Stimulated activated CD4-positive, alpha-beta T cell treated with anti-CD3 and anti-CD28 coated beads, Interleukin-4, amount 100 ng/mL, for 1 hour (primary cell): ENCODE results near the gene PACS1.
"Not testable (repeated sequence)": the region's sequence is repeated elsewhere in the genome, so short reads cannot be mapped to it uniquely, and the experiment has no call there.

Experiments
- DNase-seq: peaks from one replicate; pipeline ENCODE4 v3.0.0-alpha.2; 2020

The PACS1 gene

DNA sequence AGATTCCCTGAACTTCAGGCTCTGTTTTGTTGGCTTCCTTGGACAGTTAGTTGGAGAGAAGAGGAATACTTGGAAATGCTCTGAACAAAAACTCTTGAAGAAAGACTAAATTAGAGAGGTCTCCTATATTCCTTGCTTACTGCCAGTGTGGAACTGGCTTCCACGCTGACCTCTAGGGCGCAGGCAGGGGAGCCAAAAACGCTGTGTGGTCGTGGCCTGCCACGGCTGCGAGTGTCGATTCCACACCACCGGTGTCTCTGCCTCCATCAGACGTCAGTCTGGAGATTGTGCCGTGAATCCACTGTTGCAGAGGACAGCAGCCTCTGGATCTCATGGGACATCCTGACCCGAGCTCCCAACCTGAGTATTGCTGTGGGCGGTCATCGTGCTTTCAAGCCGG is 160.9 kb downstream of the PACS1 start:
- DNase-seq = no peak

DNA sequence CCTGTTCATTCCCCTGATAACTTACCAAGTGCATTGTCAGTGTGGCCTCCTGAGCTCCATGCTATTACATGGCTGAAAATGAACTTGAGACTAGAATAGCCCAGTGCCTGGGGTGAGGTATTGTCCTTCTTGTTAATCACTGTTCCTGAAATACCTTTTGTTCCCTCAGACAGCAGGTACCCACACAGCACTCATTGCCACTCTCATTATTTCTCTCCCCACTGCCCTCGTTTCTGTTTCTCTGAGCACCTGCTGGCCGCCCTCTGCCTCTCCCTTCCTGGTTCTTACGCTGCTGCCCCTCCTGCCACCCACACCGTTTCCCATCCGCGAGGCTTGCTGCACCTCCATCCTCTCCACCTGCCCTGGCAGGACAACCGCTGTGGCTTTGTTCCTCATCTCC is 161.5 kb downstream of the PACS1 start:
- DNase-seq = no peak

DNA sequence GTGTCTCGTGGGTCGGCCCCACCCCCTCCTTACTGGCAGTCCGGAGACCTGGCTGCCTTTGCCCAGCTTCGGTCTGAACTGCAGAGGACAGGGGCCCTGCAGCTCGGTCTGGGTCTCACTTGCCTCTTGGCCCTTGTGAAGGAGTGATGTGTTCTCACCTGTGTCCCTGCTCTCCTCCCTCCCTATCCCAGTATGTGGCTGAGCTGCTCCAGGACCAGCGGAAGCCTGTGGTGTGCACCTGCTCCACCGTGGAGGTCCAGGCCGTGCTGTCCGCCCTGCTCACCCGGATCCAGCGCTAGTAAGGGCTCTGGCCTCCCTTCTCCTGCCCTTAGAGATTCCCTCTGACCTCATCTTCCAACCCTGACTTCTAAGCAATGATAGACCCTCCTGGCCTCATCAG is 162.7 kb downstream of the PACS1 start:
- DNase-seq = no peak

DNA sequence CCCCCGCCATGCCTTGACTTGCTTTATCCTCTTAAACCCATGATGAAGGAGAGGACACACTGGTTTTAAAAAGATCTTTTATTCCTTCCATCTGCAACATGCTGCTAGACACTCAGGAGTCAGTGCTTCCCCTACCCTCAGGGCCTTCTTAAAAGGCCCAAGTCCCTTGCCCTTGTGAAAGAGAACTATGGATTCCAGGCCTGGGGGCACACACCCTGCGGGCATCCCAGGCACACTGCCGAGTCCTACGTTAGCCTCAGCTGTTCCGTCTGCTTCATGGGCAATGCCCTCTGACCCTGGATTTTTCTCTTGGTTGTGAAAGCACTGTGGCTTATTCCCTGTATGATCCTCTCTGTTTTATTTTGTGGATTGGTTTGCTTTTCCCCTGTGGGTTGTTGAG is 163.2 kb downstream of the PACS1 start:
- DNase-seq = no peak

DNA sequence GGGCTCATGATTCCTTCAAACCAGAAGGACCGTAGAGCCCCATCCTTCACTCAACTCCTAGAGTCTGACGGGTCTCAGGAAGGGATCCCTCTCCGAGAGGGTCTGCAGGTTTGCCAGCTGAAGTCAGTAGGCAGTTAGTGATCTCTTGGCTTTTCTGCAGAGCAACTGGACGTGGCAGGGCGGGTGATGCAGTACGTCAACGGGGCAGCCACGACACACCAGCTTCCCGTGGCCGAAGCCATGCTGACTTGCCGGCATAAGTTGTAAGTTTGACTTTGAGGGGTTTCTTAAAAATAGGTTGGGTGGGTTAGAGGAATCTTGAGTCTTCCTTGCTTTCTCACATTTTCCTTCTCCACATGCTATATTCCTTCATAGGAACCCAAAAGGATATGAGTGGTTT is 165.1 kb downstream of the PACS1 start:
- DNase-seq = no peak

DNA sequence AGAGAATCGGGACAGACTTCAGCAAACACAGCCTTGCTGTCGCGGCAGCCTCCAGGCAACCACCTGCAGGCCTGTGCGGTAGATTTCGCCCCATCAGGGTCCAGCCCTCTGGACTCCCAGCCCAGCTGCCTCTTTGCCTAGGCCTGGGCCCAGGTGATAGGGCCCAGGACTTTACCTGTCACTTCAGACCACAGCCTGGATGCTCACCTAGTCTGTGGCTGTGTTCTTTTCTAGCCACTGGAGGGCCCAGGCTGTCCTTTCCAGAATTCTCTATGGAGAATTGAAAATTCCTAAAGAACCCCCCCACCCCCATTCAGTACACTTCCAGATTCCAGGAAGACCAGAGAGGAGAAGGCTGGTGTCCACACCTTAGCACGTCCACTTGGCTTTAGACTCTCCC is 167.8 kb downstream of the PACS1 start:
- DNase-seq = no peak

DNA sequence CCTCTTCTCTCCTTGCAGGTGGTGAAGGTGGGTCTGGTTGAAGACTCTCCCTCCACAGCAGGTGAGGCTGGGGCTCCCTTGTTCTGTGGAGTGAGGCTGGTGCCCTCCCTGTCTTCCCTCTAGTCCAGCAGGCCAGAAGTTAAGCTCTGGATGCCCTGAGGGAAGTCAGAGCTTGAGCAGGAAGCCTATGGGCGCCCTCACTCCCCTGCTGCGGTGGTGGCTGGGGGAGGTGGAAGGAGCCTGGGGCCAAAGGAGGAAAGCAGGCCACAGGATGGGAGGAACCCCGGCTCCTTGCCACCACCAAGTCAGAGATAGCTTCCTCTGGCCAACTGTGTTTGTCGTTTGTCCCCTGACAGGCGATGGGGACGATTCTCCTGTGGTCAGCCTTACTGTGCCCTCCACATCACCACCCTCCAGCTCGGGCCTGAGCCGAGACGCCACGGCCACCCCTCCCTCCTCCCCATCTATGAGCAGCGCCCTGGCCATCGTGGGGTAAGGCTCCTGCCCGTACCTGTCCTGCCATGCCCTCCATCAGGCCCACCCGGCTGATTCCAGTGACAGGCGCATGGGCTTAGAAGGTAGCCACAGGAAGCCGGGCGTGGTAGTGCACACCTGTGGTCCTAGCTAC is 168.8 kb downstream of the PACS1 start:
- no peak for DNase-seq

DNA sequence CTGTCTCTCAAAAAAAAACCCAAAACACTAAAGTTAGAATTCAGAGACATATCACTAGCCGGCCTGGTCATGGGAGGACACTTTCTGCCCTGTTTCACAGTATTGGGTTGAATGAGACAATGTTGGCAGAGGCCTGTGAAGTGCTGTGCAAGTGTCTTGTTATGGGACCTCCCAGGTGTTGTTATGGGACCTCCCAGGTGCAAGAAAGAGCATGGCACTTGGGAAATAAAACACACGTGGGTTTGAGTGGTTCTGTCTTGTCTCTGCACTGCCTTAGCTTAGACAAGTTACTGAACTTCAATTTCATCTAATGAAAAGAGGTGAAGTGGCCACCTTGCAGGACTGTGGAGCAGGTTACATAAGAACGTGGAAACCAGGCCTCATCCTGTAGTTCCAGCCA is 169.4 kb downstream of the PACS1 start:
- no peak for DNase-seq

DNA sequence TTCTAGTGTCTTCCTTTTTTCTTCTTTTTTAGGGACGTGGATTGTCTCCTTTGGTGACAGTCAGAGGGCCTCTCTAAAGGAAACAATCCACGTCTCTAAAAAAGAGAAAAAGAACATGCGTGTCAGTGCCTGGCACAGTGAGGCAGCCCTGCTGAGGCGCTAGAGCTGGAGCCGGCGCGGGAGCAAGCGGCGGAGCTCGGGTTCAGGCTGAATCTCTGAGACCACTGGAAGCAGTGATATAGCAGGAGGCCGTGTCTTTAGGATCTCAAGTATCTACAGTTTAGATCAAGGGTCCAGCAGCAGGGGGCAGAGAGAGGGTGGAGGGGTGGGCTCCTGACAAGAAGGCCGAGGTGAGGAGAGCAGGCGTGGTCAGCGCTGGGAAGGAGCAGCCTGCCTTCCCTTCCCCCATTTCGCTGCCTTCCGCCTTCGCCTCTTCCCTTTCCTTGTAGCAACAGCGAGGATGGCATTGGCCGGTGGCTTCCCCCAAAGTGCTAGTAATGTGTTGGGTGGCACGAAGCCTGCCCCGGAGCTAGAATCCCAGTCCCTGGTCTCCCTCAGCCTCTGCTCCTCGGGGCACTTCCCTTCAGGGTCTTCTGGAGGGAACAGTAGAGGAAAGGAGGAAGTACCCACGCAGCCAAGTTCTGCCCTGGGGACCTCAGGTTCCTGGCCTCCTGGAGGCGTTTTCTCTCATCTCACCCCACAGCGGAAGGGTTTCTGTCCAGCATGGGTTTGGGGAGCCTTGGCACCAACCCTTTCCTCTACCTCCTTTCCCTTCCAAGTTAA is 170.1 kb downstream of the PACS1 start:
- DNase-seq = no peak

DNA sequence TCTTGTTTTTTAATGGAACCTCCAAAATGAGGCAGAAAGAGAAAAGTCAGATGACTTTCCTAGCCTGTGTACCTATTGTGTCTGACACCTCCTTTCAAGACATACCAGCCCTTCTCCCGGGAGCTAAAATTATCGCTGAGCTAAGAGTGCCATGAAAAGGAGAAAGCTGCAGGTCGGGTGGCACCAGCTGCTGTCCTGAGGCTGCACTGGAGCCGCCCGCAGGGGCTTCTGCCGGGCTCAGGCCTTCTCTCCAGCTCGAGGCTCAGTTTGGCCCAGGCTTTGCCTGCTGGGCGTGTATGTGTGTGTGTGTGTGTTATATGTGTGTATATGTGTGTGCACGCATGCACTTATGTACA is 170.7 kb downstream of the PACS1 start:
- no peak for DNase-seq

DNA sequence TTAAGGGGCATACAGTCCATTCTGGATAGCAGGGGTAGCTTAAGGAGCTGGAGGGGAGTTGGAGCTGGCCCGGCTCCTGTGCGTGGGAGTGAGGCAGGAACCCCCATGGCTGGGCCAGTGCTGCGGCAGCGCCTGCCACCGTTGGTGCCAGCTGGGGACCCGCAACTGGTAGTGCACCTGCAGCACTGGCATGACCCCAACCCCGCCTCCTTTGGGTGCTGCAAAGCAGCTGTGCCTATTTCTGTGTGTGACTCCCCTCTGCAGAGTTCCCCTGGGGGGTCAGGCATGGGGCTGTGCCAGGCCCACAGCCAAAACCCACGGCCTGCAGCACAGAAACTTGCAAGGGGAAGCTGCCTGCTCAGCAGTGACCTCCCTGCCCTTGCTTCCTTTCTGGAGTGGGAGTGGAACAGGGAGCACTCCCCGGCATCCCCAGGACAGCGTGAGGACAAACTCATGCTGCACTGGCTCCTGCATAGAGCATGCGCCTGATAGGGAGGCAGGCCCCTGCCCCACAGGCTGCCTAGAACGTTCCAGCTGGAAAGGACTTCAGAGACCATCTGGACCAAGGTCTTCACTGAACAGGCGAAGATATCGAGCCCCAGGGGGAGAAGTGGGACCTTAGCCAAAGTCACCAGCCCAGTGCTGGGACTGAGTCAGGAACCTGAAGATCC is 172.2 kb downstream of the PACS1 start:
- DNase-seq = no peak

DNA sequence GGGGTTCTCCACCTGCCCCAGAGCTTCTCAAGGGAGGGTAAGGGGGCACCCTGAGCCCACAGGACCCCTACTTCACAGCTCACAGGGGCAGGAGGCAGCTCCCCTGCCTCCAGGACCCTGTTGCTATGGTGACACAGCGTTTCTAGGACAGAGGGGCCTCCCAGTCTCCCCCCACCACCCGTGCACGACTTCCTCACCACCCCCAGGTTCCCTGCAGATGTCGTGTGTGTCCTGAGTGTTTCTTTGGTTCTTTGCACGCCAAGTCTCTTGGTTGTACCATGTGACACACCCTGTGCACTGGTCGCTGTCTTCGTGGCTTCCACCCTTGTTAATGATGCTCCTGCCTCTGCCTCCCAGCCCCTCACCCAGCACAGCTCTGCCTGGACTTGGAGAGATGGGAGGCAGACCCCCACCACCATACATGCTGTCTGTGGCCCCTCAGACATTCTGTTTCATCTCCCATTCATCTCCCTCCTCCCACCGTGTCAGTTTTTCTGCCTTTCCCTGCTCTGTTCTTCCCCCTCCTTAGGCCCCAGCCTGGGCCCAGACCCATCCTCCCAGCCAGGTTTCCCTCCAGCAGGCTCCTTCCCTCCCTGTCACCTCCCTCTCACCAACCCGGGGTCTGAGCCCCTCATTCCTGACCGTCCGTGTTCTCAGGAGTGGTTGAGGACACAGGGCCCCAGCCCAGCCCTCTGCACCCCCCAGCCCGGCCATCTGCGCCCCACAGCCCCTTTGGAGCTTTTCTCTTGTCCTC is 173.9 kb downstream of the PACS1 start:
- no peak for DNase-seq

DNA sequence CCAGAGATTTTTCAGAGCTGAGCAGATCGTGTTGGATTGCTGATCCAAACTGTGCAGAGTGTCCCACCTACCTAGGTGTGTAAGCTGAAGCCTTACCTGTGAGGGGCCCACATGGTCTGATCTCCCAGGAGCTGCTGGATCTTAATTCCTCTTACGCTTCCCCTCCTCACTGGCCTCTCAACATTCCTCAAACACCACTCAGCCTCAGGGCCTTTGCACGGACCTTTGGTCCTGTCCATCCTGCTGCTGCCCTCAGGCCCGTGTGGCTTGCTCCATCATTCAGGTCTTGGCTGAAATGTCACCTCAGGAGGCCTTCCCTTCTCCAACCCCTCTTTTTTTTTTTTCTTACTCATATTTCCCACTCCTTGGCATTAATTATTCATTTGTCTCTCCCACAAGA is 177.2 kb downstream of the PACS1 start:
- DNase-seq = no peak

DNA sequence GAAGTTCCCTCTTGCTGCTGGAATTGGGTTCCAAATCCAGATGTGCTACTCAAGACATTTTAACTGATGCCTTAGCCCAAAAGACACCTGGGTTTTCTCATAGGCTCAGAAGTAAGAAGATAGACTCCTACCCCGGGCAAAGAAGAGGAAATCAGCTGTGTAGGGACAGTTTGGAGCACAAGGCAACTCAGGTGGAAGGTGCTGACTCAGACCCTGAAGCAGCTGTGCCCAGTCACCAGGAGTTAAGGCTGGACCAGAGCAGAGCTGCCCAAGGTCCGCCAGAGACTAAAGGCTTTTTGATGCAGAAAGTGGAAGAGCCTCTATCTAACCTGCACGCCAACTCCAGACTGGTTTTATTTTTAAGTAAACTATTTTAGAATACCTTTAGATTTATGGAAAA is 177.7 kb downstream of the PACS1 start:
- no peak for DNase-seq

DNA sequence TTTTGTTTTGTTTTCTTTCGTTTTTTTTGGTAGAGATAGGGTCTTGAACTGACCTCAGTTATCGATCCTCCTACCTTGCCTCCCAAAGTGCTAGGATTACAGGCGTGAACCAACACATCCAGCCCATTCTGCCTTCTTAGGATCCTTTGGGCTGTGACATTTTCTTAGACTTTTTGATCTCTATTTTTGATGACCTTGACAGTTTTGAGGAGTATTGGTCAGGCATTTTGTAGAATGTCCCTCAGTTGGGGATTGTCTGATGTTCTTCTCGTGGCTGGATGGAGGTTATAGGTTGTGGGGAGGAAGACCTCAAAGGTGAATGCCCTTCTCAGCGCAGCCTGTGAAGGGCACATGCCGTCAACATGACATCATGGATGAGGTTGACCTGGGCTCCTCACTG is 178.8 kb downstream of the PACS1 start:
- no peak for DNase-seq

DNA sequence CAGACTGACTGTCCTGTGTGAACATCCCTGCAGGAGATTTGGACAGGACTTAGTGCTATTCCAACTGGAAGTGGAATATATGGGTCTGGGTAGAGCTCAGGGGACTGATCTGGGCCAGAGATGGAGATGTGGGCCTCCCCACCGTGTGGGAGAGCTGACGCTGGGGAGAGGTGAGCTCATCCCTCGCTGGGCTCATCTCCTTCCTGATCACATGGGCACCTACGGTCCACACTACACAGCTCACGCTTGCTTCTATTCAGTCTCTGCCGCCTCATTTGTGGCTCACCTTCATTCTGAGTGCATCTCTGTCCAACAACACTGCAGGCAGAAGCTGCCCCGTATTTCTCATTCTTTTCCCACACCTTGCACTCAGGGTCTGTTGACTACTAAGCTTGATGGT is 181.7 kb downstream of the PACS1 start:
- no peak for DNase-seq

DNA sequence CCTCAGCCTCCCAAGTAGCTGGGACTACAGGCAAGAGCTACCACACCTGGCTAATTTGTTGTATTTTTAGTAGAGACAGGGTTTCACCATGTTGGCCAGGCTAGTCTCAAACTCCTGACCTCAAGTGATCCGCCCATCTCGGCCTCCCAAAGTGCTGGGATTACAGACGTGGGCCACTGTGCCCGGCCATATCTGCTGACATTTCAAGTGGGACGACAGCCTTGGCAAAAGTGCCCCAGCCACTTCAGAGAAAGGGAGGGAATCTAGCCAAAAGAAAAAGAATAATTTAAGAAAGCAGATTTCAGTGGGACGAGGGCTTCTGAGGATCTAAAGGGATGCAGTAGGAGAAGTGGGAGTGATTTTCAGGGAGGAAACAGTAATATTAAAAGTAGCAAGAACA is 183.0 kb downstream of the PACS1 start:
- not testable (repeated sequence) for DNase-seq

DNA sequence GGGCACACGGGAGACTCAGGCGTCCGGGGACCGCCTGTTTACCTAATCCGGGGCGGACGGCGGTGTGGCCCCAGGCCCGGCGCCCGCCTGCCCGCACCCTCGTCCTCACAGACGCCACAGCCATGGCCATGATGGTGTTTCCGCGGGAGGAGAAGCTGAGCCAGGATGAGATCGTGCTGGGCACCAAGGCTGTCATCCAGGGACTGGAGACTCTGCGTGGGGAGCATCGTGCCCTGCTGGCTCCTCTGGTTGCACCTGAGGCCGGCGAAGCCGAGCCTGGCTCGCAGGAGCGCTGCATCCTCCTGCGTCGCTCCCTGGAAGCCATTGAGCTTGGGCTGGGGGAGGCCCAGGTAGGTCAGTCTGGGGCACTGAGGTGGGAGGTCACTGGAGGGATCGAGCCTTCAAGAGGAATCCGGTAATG is 188.4 kb downstream of the PACS1 start:
- no peak for DNase-seq

DNA sequence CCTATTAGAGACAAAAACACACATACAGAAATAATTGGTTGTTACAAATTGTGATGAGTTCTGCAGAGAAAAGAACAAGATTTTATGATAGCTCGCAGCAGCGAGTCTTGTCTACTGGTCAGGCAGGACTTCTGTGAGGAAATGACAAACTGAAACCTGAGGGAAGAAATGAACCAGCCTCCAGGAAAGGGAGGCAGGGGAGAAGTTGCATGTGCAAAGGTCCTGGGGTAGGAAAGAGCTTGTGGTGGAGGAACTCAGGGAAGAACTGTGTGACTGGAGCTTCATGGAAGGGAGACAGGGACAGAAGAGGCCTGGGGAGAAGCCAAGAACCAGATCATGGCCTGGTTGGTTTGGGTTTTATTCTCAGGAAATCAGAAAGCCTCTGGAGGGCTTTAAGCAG is 189.2 kb downstream of the PACS1 start:
- DNase-seq = no peak

DNA sequence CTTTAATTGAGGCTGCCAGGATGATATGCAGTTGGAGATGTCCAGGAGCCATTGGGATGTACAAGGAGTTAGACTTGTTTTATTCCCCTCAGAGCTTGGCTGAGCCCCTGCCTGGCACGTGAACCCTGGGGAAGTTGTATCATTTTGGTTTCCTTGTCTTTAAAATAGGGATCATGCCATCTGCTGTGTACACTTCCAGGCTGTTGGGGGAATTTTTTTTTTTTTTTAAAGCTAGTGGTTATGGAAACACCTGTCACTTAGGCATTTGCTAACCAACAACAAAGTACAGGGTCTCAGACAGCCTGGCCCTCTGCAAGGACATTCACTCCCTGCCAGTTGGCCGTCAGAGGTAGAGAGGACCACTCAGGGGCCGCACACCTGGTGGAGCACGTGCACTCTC is 189.9 kb downstream of the PACS1 start:
- no peak for DNase-seq

DNA sequence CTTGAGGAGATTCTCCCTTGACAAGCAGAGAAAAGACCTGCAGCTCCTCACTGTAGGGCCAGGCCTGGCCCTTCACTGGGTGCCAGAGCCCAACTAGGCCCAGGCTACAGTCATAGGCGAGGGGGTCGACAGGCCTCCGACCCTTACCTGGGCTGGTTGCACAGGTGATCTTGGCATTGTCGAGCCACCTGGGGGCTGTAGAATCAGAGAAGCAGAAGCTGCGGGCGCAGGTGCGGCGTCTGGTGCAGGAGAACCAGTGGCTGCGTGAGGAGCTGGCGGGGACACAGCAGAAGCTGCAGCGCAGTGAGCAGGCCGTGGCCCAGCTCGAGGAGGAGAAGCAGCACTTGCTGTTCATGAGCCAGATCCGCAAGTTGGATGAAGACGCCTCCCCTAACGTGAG is 191.5 kb downstream of the PACS1 start:
- no peak for DNase-seq

DNA sequence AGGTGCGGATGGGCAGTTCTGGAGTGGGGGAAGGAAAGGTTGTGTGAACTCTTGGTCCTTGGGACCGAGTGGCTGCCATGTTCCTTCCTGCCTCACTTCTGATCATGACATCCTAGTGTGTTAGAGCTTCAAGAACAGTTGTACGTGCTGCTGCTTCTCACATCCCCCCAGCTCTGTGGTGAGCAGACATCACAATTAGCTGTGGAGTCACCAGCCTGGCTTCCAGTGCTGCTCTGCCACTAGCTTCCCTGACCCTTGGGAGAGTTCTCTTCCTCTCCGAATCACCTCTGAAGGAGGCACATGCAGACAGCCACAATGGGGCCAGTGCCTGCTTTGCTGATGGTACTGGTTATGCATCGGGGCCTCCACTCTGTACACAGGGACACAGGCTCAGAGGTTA is 192.1 kb downstream of the PACS1 start:
- no peak for DNase-seq

DNA sequence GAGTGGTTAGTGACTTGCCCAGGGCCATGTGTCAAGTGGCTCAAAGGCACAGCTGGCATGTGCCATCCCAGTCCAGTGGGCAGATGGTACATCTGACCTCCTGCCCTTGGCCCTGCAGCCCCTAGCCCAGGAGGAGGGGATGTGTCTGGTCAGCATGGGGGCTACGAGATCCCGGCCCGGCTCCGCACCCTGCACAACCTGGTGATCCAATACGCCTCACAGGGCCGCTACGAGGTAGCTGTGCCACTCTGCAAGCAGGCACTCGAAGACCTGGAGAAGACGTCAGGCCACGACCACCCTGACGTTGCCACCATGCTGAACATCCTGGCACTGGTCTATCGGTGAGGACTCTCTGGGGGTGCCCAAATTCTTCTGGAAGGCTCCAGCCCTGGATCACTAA is 192.6 kb downstream of the PACS1 start:
- no peak for DNase-seq

DNA sequence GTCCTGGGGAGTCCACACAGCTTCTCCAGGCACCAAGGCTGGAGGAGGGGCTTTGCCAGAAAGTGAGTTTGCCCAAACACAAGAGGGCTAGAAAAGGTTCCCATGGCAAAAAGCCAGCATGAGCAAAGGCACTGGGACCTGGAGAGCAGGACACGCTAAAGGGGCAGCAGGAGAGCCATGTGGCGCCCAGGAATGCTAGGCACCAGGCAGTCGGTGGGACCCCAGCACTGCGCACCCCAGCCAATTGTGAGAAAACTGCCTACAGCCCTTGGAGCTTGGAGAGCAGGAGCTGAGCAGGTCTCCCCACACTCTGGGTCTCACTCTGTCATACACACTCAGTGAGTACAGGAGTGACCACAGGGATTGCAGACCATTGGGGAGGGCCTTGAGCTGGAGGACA is 193.2 kb downstream of the PACS1 start:
- no peak for DNase-seq
